Measurements from ENCODE around the gene TNNC1.
A peak's percentile ranks its signal among the peaks of the same experiment; 100 is the strongest.

TNNC1 gene

DNA sequence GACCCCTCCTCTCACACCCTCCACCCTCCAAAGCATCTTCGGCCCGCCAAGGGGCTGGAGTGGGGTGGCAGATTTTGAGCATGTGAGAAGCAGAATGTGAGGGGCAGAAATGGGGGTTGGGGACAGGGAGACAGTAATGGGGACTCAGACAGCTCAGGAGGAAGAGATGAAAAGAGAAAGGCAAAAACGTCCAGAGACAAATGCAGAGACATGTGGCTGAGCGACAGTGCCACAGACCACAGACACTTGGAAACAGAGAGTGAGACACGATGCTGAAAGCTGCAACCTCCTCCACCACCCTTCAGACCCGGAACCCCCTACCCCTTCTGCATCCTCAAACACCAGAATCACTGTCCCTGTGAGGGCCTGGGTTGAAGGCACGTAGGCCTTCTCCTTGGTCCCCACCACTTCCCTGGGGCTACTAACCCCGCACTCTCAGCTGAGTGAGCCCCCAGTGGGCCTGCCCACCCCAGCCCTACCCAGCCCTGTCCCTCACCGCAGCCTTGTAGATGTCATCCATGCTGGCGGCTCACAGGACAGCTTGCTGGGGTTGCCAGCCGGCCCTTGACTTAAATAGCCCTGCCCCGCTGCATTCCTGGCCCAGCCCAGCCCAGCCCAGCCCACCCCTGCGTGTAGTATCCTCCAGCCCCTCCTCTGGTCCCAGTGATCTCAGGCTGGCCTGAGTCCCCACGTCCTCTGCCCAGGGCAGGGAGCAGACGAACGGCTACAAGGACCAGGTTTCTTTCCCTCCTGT is at the start of gene TNNC1:
Gene TNNC1, minus strand, starts transcription at position 546 of the 754 bp plus-strand sequence. Its CDS starts 26 bp downstream, at position 520.
- peaks cover 7 to 13% of the 10 kb centered on the region in 2 donors for H3K36me3 Mint-ChIP-seq
- peak within 1 kb of the TSS; percentile 98 for H3K27ac Mint-ChIP-seq
- H3K9me3 Mint-ChIP-seq, result no peaks in the 10 kb centered on the region
- peaks cover 27 to 45% of the 10 kb centered on the region in 2 donors for H3K4me1 Mint-ChIP-seq
- no peak for DNase-seq
- no peak for ATAC-seq (replicated peaks)
- no peaks in the 10 kb centered on the region for H3K27me3 Mint-ChIP-seq
- peak within 1 kb of the TSS; percentile 86 to 96 for H3K4me3 Mint-ChIP-seq

DNA sequence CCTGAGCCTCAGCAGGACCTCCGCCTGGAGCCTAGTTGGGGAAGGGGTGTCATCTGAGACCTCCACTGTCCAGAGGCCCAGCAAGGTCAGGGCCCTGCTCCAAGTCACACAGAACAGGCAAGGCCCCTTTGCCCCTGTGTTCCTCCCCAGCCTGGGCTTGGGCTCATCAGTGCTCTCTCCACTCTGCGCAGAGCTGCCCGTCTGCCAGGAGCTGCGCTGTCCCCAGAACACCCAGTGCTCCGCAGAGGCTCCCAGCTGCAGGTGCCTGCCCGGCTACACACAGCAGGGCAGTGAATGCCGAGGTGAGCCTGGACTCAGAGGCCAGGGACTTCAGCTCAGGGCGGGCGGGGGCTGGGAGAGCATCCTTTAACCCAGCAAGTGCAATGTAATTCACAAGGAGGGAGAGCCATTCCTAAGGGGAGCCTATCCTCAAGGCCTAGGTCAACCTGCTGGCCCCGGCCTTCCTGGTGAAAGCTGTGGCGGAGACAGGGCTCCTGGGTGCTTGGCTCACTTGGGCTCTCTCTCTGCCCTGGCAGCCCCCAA is 49.0 kb upstream of the TNNC1 start:
- no peak for ATAC-seq (replicated peaks)
- peaks cover 12 to 24% of the 10 kb centered on the region in 2 donors for H3K4me1 Mint-ChIP-seq

DNA sequence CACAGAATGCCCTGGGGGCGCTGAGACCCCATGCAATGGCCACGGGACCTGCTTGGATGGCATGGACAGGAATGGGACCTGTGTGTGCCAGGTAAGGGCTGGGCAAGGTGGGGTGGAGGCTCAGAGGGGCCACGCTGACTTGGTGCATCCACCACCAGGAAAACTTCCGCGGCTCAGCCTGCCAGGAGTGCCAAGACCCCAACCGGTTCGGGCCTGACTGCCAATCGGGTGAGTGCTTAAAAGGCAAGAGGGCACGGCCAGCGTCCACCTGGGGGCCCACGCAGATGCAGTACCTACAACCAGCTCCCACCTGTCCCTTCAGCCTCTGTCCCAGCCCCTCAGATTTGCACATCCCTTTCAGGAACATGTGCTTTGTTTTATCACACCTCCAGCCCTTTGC is 48.2 kb upstream of the TNNC1 start:
- no peak for ATAC-seq (replicated peaks)
- DNase-seq, result no peak
- Mint-ChIP-seq H3K4me3 (no peak overlapping the region), H3K4me1 (peaks cover 15 to 28% of the 10 kb centered on the region in 2 donors), H3K27ac (no peak overlapping the region), H3K36me3 (no peaks in the 10 kb centered on the region), H3K9me3 (no peaks in the 10 kb centered on the region), H3K27me3 (peaks cover 0 to 9% of the 10 kb centered on the region in 2 donors)

More for the DNA sequence above, 49.0 kb upstream of the TNNC1 start:
- H3K27me3 Mint-ChIP-seq, result peaks cover 0 to 6% of the 10 kb centered on the region in 2 donors
- no peak for DNase-seq
- H3K4me3 Mint-ChIP-seq, result no peak overlapping the region
- no peaks in the 10 kb centered on the region for H3K9me3 Mint-ChIP-seq
- no peaks in the 10 kb centered on the region for H3K36me3 Mint-ChIP-seq
- no peak overlapping the region for H3K27ac Mint-ChIP-seq

DNA sequence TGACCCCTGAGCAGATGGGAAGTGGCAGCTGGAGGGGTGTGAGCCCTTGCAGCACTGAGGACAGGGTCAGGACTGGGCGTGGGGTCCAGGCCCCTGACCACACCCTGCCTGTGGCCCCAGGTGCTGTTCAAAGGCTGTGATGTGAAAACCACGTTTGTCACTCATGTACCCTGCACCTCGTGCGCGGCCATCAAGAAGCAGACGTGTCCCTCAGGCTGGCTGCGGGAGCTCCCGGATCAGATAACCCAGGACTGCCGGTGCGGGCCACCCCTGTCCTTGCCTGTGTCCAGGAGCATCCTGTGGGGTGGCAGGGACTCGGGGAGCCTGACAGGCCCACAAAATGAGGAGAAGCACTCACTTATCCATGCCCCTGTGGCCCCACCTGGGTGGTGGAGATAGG is 47.2 kb upstream of the TNNC1 start:
- peaks cover 3 to 16% of the 10 kb centered on the region in 2 donors for H3K27me3 Mint-ChIP-seq
- peaks cover 15 to 28% of the 10 kb centered on the region in 2 donors for H3K4me1 Mint-ChIP-seq
- H3K4me3 Mint-ChIP-seq, result no peak overlapping the region
- H3K9me3 Mint-ChIP-seq, result no peaks in the 10 kb centered on the region
- H3K36me3 Mint-ChIP-seq, result no peaks in the 10 kb centered on the region
- no peak for DNase-seq
- ATAC-seq (replicated peaks), result no peak
- no peak overlapping the region for H3K27ac Mint-ChIP-seq

DNA sequence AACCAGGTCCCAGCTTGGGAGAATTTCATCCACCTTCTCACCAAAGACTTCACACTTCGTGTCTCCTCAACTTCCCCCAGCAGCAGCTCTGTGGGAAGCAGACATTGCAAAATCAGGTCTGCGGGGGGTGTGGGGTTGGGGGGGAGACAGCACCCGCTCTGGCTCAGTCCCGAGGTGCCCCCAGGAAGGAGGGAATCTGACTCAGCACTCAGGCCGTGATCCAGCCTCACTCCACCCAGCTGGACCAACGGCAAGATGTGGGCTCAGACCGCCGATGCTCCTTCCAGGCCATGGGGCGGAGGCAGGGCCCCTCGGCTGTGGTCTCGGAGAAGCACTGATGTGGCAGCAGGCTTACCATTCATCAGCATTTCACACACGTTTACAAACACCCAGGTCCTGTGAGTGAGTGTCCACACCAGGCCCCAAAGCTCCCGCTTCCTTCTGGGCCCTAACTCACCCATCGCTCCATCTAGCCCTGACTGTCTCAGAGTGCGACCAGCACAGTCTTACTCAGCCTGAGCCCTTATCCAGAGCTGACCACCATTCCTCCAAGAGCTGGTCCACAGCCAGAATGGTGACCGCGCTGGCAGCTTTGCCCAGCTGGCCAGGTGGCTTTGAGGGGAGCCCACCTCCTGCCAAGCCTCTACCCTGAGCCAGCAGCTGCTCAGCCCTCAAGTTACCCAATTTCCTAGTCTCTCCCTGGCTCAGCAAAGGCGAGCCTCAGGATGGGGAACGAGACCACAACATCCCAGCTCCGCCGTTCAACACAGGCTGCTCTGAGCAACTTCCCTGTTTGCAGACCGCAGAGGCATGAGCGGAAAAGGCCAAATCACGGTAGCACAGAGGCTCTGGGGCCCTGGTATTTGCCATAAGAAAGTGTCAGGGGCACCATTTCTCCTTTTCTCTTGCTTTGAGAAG is 44.6 kb upstream of the TNNC1 start:
- peaks cover 15 to 35% of the 10 kb centered on the region in 2 donors for H3K4me1 Mint-ChIP-seq
- peak; percentile 53 for DNase-seq
- no peaks in the 10 kb centered on the region for H3K36me3 Mint-ChIP-seq
- peak overlapping the region; percentile 11 for H3K27ac Mint-ChIP-seq
- H3K27me3 Mint-ChIP-seq, result peaks cover 9 to 25% of the 10 kb centered on the region in 2 donors
- H3K4me3 Mint-ChIP-seq, result peak overlapping the region in 1 of 2 donors; percentile 32
- ATAC-seq (replicated peaks), result peak; percentile 90 to 91
- H3K9me3 Mint-ChIP-seq, result no peaks in the 10 kb centered on the region

DNA sequence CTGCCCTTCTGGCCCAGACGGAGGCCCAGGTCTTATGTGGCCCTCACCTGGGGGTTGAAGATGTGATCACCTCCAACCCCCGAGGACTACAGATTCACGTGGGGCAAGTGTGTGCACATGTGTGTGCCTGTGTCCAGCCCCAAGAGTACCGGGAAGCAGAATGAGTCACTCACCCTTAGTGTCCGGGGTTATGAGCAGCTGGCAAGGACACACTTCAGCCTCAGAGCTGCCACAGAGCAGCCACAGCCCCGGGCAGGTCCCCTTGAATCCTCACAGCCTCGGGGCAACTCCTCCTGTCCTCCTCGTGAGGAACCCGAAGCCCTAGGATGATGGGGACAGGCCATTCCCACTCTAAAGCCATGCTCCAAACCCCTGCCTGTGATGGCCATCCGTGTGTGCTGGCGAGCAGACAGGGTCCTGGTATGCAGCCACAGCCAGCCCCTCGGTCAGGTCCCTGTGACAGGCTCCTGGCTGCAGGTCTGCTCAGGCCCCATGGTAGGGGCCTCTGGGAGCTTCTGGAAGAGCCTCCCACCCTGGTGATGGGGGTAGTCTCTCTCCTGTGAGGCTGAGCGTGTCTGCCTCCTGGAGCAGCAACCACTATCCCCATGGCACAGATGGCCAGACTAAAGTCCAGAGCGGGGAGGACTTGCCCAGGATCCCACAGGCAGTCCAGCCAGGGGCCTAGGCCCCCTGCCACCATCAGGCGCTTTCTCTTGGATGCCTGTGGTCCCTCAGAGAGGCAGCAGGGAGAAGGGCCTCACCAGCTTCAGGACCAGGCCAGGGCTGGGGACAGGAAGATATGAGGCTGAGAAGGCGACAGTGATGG is 42.1 kb upstream of the TNNC1 start:
- H3K4me1 Mint-ChIP-seq, result peaks cover 15 to 35% of the 10 kb centered on the region in 2 donors
- no peaks in the 10 kb centered on the region for H3K9me3 Mint-ChIP-seq
- H3K27me3 Mint-ChIP-seq, result peaks cover 9 to 25% of the 10 kb centered on the region in 2 donors
- no peak for ATAC-seq (replicated peaks)
- H3K27ac Mint-ChIP-seq, result no peak overlapping the region
- no peak for DNase-seq
- no peak overlapping the region for H3K4me3 Mint-ChIP-seq
- peaks cover 15 to 22% of the 10 kb centered on the region in 2 donors for H3K36me3 Mint-ChIP-seq

DNA sequence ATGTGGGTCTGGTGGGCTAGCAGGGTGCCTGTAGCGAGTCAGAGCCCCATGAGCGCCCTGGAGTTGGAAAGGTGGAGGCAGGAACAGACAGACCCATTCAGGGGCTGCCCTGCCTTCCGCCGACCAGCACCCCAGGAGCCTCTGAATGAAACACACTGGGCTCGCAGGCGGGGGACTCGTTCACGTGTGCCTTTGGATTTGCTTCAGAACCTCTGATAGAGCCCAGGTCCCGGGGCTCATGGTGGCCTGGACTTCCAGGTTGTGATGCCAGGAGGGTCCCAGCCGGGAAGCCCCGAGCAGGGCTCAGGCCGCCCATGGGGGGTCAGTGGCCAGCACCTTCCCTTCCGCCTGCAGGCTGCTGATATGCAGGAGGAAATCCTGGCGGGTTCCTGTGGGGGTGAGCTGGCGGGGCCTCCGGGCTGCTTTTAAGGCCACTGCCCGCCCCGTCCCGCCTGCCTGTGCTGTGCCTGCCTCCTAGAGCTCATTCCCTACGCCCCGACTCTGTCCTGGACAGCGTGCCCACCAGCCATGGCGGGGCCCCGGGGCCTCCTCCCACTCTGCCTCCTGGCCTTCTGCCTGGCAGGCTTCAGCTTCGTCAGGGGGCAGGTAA is 41.1 kb upstream of the TNNC1 start, which contains the start of gene STAB1:
Gene STAB1, plus strand, starts transcription at position 453 of the 610 bp plus-strand sequence. Its CDS starts 76 bp downstream, at position 529.
- no peak for DNase-seq
- Mint-ChIP-seq H3K27me3 (peaks cover 9 to 25% of the 10 kb centered on the region in 2 donors), H3K9me3 (no peaks in the 10 kb centered on the region), H3K27ac (no peak within 1 kb of the TSS), H3K36me3 (peaks cover 15 to 23% of the 10 kb centered on the region in 2 donors), H3K4me3 (no peak within 1 kb of the TSS), H3K4me1 (peaks cover 17 to 29% of the 10 kb centered on the region in 2 donors)
- no peak for ATAC-seq (replicated peaks)

DNA sequence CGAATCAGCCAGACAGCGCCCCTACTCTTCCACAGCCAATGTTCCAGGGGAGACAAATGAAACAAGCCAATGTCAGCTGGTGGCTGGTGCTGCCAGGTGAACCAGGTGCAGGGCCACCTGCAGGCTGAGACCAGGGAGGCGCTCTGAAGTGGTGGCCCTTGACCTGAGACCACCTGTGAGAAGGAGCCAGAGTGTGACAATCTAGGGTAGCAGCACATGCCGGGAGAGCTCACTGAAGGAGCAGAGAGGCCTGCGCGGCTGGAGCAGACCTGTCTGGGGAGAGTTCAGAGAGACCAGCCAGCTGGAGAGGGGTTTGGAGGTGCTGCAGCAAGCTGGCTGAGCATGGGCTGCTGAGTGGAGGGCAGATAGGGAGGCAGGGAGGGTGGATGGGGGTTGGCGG is 40.6 kb upstream of the TNNC1 start:
- DNase-seq (no peak), ATAC-seq (replicated peaks) (no peak)
- H3K9me3 Mint-ChIP-seq, result no peaks in the 10 kb centered on the region
- peaks cover 17 to 27% of the 10 kb centered on the region in 2 donors for H3K4me1 Mint-ChIP-seq
- no peak overlapping the region for H3K4me3 Mint-ChIP-seq
- peaks cover 9 to 25% of the 10 kb centered on the region in 2 donors for H3K27me3 Mint-ChIP-seq
- H3K36me3 Mint-ChIP-seq, result peaks cover 15 to 28% of the 10 kb centered on the region in 2 donors
- no peak overlapping the region for H3K27ac Mint-ChIP-seq

DNA sequence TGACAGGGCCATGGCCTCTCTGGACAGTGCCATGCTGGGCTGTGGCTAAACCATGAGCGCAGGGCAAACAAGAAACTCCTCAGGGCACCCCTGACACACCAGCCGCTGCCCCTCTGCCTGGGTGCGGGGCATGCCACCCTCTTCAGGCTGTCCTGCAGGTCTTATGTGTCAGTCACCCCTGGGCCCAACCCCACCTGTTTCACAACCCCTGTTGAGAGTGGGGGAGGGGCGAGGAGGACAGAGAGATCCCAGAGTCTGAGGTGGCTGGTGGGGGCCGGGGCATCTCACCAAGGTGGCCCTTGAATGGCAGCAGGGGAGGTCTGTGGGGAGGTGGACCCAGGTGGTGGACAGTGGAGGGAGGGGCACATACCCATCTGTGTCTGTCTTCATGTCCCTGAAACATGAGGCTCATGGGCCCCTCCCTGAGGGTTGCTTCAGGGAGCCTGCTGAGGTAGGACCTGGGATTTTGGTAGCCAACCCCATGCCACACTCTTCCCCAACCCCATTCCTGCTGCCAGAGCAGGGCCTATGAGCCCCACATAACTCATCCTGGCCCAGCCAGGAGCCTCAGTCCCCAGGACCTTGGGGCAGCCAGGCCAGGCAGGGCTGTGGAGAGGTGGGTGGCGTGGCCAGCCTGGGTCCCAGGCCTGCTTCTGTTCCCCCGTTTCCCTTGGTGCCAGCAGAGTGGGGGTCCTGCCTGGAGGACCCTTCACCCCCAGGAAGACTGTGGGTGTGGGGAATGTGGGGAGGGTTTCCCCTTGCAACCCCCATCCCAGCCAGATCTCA is 39.6 kb upstream of the TNNC1 start:
- peaks cover 18 to 28% of the 10 kb centered on the region in 2 donors for H3K36me3 Mint-ChIP-seq
- ATAC-seq (replicated peaks) (no peak), DNase-seq (no peak)
- H3K27me3 Mint-ChIP-seq, result peaks cover 9 to 19% of the 10 kb centered on the region in 2 donors
- no peak overlapping the region for H3K4me3 Mint-ChIP-seq
- H3K27ac Mint-ChIP-seq, result no peak overlapping the region
- no peaks in the 10 kb centered on the region for H3K9me3 Mint-ChIP-seq
- peaks cover 7 to 17% of the 10 kb centered on the region in 2 donors for H3K4me1 Mint-ChIP-seq

DNA sequence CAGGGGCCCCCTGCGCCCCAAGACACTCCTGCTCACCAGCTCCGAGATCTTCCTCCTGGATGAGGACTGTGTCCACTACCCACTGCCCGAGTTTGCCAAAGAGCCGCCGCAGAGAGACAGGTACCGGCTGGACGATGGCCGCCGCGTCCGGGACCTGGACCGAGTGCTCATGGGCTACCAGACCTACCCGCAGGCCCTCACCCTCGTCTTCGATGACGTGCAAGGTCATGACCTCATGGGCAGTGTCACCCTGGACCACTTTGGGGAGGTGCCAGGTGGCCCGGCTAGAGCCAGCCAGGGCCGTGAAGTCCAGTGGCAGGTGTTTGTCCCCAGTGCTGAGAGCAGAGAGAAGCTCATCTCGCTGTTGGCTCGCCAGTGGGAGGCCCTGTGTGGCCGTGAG is 38.2 kb upstream of the TNNC1 start:
- Mint-ChIP-seq H3K4me1 (peaks cover 2 to 7% of the 10 kb centered on the region in 2 donors), H3K36me3 (peaks cover 30 to 41% of the 10 kb centered on the region in 2 donors), H3K27me3 (peaks cover 9 to 16% of the 10 kb centered on the region in 2 donors), H3K4me3 (no peak overlapping the region), H3K9me3 (no peaks in the 10 kb centered on the region), H3K27ac (peak overlapping the region; percentile 14)
- no peak for DNase-seq
- ATAC-seq (replicated peaks), result no peak

DNA sequence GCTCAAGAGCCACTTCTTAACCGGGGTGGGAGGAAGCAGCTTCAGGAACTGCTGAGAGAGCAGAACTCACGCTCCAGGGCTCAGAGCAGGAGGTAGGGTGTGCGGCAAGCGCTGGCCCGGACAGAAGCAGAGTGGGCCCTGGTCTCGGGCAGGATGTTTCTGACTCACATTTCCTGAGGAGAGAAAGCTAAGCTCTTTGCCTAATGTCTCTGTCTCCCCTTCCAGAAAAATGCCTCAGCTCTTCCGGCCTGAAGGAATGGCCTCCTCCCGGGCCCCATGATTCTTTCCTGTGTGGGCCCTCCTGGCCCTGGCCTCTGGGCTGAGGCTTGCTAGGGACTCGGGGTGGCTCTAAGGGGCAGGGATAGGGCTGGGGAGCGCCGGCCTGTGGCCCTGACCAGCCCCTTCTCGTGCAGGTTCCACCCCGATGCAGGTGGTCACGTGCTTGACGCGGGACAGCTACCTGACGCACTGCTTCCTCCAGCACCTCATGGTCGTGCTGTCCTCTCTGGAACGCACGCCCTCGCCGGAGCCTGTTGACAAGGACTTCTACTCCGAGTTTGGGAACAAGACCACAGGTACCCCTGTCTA is 37.2 kb upstream of the TNNC1 start:
- no peak for DNase-seq
- no peak overlapping the region for H3K4me3 Mint-ChIP-seq

More for the DNA sequence above, 37.2 kb upstream of the TNNC1 start:
- Mint-ChIP-seq H3K36me3 (peaks cover 30 to 46% of the 10 kb centered on the region in 2 donors), H3K27me3 (peaks cover 6 to 9% of the 10 kb centered on the region in 2 donors), H3K9me3 (no peaks in the 10 kb centered on the region), H3K4me1 (peaks cover 2 to 7% of the 10 kb centered on the region in 2 donors), H3K27ac (no peak overlapping the region)
- no peak for ATAC-seq (replicated peaks)
